ENCODE data around the gene DCST1. TPM values are rescaled to one million over a fixed set of nuclear protein-coding genes. Genes with fewer than 3 reads are reported as not detected.

DCST1 gene, protein sequence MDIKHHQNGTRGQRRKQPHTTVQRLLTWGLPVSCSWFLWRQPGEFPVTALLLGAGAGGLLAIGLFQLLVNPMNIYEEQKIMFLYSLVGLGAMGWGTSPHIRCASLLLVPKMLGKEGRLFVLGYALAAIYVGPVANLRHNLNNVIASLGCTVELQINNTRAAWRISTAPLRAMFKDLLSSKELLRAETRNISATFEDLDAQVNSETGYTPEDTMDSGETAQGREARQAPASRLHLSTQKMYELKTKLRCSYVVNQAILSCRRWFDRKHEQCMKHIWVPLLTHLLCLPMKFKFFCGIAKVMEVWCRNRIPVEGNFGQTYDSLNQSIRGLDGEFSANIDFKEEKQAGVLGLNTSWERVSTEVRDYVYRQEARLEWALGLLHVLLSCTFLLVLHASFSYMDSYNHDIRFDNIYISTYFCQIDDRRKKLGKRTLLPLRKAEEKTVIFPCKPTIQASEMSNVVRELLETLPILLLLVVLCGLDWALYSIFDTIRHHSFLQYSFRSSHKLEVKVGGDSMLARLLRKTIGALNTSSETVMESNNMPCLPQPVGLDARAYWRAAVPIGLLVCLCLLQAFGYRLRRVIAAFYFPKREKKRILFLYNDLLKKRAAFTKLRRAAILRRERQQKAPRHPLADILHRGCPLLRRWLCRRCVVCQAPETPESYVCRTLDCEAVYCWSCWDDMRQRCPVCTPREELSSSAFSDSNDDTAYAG
- not detected in 2 replicates for total RNA-seq

GRCh38 chr1:155033524-155033923, at the start of gene DCST1, which contains the start of gene DCST2:
DCST1 (plus strand) TSS chr1:155033824; CDS start chr1:155034037, 213 bp downstream.
DCST2 (minus strand) TSS chr1:155033781; CDS start chr1:155033701, 80 bp downstream.

GRCh38 chr1:154993572-154994268, 39.9 kb upstream of the DCST1 start, which contains the start of gene LENEP:
LENEP (plus strand) TSS chr1:154993586; CDS start chr1:154993608, 22 bp downstream.

GRCh38 chr1:155002464-155003226, 31.0 kb upstream of the DCST1 start, which contains the start of gene ZBTB7B:
ZBTB7B (plus strand) TSS chr1:155002802; CDS start chr1:155014661, 11,859 bp downstream.

DNA sequence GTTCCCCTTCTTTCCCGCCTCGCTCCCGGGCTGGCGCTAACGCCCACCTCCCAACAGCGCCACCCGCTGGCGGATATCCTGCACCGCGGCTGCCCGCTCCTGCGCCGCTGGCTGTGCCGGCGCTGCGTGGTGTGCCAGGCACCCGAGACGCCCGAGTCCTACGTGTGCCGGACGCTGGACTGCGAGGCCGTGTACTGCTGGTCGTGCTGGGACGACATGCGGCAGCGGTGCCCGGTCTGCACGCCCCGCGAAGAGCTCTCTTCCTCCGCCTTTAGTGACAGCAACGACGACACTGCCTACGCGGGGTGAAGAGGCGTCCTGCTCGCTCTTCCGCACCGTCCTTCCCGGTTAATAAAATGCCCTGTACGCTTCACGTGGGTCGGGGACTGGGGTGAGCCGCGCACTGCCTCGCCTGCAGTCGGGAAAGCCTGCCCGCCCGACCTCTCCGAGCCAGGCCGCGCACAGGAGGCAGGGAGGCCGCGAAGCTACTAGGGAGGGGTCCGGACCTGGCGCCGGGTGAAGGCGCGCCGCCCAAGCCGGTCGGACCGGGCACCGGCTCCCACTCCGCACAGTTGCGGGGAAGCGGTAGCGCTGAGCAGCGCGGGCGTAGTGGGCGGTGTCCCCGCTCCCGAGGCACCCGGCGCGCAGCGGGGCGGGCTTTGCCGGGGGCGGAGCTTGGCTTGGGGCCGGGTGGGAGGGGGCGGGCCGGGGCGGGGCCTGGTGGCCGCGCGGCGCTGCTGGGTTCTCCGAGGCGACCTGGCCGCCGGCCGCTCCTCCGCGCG, 17.1 kb downstream of the DCST1 start, which contains the start of gene ADAM15:
ADAM15 (plus strand) TSS at position 757 of the 782 bp plus-strand sequence. CDS start 71 bp downstream, outside the sequence.

DNA sequence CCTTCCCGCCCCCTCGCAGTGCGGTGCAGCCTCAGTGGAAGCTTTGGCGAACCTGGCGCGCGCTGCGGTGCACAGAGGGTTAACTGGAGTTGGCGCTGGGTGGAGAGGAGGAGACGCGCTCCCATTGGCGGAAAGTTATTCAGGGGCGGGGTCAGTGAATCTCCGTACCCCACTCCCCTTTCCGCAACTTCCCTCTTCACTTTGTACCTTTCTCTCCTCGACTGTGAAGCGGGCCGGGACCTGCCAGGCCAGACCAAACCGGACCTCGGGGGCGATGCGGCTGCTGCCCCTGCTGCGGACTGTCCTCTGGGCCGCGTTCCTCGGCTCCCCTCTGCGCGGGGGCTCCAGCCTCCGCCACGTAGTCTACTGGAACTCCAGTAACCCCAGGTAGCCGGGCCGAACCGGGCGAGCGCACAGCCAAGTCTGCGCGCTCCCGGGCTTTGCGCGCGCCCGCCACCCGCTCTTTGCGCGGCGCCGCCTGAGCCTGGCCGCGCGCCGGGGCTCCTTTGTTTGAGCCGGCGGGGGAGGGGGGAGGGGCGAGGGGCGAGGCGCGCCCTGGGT, 30.0 kb downstream of the DCST1 start, which contains the start of gene EFNA4:
EFNA4 (plus strand) TSS at position 191 of the 561 bp plus-strand sequence; CDS start at position 275, 84 bp downstream.

DNA sequence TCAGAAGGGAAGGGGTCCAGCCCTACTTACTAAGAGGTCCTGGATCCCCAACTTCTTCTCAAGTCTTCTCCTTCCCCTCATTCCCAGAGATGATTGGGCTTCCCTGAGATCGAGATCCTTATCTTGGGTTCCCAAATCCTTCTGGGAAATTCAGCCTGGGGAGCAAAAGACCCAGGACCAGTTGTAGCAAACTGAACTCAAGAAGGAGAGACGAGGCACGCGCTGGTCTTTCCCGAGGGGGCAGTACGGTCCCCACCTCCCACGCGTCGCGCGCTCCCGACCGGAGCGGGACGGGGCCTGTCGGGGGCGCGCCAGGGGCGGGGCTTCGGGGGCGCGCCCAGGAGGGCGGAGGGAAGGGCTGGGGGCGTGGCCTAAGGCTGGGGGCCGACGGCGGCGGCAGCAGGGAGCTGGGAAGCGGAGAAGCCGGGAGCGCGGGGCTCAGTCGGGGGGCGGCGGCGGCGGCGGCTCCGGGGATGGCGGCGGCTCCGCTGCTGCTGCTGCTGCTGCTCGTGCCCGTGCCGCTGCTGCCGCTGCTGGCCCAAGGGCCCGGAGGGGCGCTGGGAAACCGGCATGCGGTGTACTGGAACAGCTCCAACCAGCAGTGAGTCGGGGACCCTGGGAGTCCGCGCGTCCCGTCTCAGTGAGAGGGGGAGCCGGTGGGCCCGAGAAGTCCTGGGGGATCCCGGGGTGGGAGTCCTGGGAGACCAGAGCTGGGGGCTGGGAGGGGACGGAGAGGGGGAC, 45.0 kb downstream of the DCST1 start, which contains the start of gene EFNA3:
EFNA3 (plus strand) TSS at position 369 of the 741 bp plus-strand sequence; CDS start at position 474, 105 bp downstream.

Other genes with a start within 250 kb of the DCST1 start
- under 0.01 TPM in 2 replicates for gene KCNN3, start 163.5 kb upstream of the DCST1 start, total RNA-seq
- gene PMVK, start 97.1 kb upstream of the DCST1 start, total RNA-seq = 6.9 and 9.6 TPM in 2 replicates
- gene PBXIP1, start 77.7 kb upstream of the DCST1 start, total RNA-seq = 28.8 and 102 TPM in 2 replicates
- gene PYGO2, start 72.0 kb upstream of the DCST1 start, total RNA-seq = 8.6 and 9.5 TPM in 2 replicates
- gene SHC1, start 63.1 kb upstream of the DCST1 start, total RNA-seq = 161 and 222 TPM in 2 replicates
- 77.5 and 224 TPM in 2 replicates for gene CKS1B, start 59.1 kb upstream of the DCST1 start, total RNA-seq
- 16.2 and 19.6 TPM in 2 replicates for gene FLAD1, start 50.5 kb upstream of the DCST1 start, total RNA-seq
- gene LENEP, start 40.2 kb upstream of the DCST1 start, total RNA-seq = 1.00 TPM in 1 of 2 replicates, not detected in the other
- 11.4 and 22.7 TPM in 2 replicates for gene ZBTB7B, start 31.0 kb upstream of the DCST1 start, total RNA-seq
- 0.11 TPM in 1 of 2 replicates, not detected in the other for gene DCST2, start within 50 bp of the DCST1 start, total RNA-seq
- gene ADAM15, start 17.5 kb downstream of the DCST1 start, total RNA-seq = 56.7 and 69.5 TPM in 2 replicates
- 1.7 and 2.9 TPM in 2 replicates for gene EFNA4, start 29.9 kb downstream of the DCST1 start, total RNA-seq
- 0.22 and 0.50 TPM in 2 replicates for gene EFNA3, start 45.0 kb downstream of the DCST1 start, total RNA-seq
- gene EFNA1, start 94.1 kb downstream of the DCST1 start, total RNA-seq = 0.22 and 0.75 TPM in 2 replicates
- 19.7 and 37.7 TPM in 2 replicates for gene SLC50A1, start 102.0 kb downstream of the DCST1 start, total RNA-seq
- 34.1 and 42.9 TPM in 2 replicates for gene DPM3, start 106.7 kb downstream of the DCST1 start, total RNA-seq
- 77.0 and 88.1 TPM in 2 replicates for gene KRTCAP2, start 139.5 kb downstream of the DCST1 start, total RNA-seq
- gene TRIM46, start 140.0 kb downstream of the DCST1 start, total RNA-seq = 3.9 and 4.9 TPM in 2 replicates
- 28.8 and 46.6 TPM in 2 replicates for gene THBS3, start 174.1 kb downstream of the DCST1 start, total RNA-seq
- gene MTX1, start 174.9 kb downstream of the DCST1 start, total RNA-seq = 40.0 and 50.5 TPM in 2 replicates
- gene ENTREP3, start 221.7 kb downstream of the DCST1 start, total RNA-seq = 7.6 and 9.6 TPM in 2 replicates
- 31.7 and 43.9 TPM in 2 replicates for gene SCAMP3, start 228.5 kb downstream of the DCST1 start, total RNA-seq
- gene CLK2, start 239.7 kb downstream of the DCST1 start, total RNA-seq = 30.5 and 32.0 TPM in 2 replicates
- gene HCN3, start 243.6 kb downstream of the DCST1 start, total RNA-seq = 0.89 and 1.4 TPM in 2 replicates